GM18907 (cell line): ENCODE results near the gene PGAM5.

Source experiments
- ATAC-seq: cut with Tn5 transposase; IDR thresholded peaks from one replicate; pipeline ENCODE4 v1.9.1; 2021; ENCODE audit warnings: mild to moderate bottlenecking, moderate library complexity; ENCODE audit not compliant: unreplicated experiment

The PGAM5 gene

DNA sequence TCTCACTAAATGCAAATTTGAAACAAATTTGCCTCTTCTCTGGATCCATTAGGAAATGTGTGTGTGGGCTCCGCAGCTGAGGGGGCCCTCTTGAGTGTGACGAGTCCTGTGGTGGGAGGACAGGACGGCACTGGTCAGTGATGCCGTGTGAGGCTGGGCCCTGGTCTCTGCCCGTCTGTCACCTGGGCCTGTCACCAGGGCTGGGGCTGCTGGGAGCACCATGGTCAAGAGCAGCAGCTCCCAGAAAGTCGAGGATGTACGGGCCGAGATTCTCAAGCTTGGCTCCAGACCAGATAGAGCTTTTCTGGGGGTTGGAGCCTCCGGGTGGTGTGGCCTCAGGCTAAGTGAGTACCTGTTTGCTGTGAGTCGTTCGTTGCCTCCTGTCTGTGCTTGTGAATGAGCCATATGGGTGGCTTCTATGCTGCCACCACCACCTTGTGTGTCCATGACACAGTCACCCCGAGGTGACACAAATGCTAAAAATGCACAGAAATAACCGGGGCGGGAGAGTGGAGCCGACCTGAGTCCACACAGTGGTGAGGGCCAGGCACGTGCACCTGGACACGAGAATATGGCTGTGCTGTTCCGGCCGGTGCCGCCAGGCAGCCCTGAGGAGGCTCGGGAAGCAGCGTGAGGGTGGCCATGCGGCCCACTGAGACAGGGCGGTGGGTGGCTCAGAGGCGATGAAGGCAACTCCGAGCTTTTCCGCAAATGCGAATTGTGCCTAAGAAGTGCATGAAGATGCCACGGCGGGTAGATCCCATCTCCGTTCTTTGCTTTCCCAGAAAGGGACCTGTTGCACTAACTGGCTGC, 8.7 kb downstream of the PGAM5 start:
- no peak for ATAC-seq

GRCh38 chr12:132719954-132720324, 9.3 kb downstream of the PGAM5 start:
- ATAC-seq, result no peak

DNA sequence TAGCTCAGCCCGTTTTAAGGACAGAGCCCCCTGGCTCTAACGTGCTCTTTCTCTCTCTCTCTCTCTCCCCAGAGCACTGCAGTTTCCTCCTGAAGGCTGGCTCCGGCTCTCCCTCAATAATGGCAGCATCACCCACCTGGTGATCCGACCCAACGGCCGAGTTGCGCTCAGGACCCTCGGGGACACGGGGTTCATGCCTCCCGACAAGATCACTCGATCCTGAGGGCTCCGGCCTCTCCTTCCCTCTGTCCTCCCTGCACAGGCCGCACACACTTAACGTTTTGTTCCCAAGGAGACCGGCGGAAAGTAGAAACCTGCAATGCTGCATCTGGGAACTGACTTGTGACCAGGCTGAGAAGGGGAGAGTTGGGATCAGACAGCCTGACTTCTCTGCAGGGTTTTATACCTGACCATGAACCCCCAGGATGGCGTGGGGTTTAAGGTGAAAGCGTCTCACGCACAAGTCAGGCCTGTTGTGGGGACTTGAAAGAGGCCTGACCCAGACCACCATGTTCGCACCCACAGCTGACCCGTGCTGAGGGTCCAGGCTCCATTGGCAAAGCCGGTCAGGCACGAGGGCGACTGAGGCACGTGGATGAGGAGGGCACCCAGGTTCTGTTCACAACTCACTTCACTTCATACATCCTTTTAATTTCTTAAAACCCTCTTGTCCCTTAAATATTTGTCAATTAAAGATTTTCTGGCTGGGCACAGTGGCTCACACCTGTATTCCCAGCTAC, 10.1 kb downstream of the PGAM5 start:
- ATAC-seq, result no peak

GRCh38 chr12:132723015-132723763, 12.5 kb downstream of the PGAM5 start:
- no peak for ATAC-seq

DNA sequence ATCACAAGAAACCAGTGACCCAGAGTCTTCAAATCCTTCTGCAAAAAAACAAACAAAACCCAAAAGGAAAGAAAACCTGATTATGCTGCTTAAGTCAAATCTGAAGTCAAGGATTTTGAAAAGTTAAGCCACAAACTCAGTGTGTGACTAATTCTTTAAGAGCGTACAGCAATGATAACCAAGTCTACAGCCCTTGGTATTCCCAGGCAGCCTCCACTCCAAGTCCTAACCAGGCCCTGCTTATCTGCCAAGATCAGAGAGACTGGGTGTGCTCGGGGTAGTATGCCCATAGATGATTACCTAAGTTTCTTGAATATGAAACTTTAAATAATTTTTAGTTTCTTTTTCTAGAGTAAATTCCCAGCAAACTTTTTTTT, 13.1 kb downstream of the PGAM5 start:
- no peak for ATAC-seq

DNA sequence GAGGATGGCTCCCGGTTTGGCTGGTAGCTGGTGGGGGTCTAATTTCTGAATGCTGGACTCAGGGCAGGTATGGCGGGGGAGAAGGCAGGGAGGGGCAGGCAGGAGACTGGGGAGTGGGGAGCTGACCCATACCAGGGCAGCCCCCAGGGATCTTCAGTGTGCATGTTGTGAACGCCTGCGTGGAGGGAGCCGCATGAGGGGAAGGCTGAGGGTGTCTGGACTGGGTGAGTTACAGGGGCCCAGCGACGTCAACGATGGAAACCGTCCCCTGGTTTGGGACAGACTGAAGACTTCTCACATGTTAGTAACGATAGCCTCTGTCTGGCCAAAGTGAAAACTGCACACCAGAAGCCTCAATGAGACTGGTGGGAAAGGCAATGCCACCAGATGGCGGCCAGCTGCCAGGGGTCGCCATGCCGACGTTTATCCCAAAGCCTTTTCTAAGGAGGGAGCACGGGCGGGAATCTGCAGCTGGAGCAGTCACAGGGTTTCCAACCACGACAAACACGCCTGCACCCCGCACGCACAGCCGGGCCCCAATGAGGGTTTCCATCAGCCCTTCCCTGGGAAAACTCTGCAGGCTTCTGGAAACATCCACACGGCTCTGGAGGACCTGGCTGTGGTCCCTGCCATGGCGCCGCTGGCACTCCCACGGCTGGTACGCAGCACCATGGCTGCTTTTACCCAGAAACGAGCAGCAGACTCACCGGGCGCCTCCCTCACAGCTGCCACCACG, 14.0 kb downstream of the PGAM5 start:
- ATAC-seq, result no peak

DNA sequence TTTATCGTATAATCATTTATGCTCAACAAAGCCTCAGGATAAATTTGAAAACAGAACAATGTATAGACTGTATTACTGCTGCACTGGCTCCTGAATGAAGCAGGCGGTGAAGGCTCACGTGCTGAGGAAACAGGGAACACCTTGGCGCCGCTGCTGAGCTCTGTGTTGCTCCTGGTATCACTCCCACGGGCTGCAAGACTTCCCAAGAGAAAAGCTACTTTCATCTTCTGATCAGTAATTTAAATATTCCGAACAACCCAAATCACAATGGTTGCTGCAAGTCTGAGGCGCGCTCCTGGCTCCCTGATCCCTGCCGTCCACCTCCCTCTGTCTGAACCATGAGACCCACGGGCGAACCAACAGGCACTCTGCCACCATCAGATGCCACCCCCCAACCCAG, 15.7 kb downstream of the PGAM5 start:
- no peak for ATAC-seq

DNA sequence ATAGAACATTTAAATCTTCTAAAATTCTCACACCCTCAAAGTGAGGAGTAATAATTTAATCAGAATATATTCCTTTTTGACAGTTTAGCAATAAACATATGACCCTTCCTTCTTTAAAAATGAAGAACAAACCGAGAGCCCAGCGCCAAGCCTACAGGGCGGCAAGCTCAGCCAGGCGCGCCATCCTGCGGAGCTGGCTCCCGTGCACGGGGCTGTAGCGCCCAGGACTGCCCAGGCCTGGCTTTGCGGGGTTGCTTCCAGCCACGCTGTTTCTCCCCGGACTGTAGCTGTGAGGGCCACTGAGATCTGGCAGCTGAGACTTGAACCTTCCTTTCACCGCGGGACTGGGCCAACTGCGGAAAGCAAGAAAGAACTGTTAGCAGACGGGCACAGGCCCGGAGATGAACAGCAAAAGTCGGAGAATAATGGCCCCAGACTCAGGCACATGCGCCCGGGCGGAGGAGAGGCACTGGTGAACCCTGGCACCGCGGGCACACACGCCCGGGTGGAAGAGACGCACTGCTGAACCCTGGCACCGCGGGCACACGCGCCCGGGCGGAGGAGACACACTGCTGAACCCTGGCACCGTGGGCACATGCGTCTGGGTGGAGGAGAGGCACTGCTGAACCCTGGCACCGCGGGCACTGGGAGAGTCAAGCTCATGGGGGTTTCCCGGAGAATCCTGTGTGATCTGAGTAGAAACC, 16.6 kb downstream of the PGAM5 start:
- no peak for ATAC-seq

DNA sequence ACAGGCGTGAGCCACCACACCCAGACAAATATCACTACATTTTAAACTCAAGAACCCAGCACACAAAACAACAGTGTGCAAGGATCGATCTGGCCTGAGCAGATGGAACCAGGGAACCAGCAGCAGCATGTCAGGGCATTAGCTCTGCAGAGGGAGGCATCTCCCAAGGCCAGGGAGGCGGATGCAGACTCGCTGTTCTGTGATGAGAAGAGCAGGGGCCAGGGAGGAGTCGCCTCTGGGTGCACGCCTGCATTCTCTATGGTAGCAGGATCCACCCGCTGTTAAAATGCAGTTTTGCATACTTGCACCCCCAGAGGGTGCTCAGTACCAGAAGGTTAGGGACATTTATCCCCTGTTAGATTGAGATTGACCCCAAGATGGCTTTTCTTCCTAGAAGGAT, 17.9 kb downstream of the PGAM5 start:
- no peak for ATAC-seq

DNA sequence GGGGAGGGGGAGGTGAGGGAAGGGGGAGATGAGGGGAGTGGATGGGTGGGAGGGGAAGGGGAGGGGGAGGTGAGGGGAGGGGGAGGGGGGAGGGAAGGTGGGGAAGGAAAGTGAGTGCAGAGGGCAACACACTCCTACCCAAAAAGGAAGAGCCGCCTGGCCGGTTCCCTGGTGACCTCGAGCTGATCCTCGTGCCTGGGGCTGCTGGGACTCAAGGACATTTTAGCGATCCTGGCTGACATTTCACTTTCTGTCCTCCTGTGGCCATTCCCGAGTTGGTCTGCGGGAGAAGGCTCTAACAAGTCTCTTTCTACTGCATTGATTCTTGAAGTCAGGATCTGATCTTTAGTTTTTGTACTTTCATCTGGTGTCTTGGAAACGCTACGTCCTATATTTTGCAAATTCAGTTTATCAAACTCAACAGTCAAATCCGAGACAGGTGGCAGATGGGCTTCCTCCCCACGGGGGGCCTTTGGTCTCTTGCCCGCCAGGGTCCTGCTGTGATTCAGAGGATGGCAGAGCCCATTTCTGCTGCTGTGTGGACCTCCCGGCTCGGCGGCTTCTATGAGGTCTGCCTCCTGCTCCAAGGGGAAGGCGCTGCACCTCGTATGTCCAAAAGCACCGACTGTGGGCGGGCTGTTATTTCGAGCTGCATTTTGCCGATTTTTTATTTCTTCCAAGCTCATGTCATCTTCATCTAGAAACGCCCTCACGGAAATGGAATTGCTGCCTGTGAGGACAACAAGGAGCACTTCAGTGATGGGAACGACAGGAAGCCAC, 19.1 kb downstream of the PGAM5 start:
- no peak for ATAC-seq

DNA sequence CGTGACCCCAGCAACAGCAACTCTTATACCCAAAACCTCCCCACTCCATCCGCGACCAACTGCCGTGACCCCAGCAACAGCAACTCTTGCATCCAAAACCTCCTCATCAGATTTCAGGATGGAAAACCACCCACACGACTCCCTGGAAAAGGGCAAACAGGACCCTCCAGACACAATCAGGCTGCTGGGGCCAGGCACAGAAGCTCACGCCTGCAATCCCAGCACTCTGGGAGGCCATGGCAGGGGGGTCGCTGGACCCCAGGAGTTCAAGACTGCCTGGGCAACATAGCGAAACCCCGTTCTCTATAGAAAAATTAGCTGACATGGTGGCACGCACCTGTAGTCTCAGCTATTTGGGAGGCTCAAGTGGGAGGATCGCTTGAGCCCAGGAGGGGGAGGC, 19.7 kb downstream of the PGAM5 start:
- no peak for ATAC-seq

DNA sequence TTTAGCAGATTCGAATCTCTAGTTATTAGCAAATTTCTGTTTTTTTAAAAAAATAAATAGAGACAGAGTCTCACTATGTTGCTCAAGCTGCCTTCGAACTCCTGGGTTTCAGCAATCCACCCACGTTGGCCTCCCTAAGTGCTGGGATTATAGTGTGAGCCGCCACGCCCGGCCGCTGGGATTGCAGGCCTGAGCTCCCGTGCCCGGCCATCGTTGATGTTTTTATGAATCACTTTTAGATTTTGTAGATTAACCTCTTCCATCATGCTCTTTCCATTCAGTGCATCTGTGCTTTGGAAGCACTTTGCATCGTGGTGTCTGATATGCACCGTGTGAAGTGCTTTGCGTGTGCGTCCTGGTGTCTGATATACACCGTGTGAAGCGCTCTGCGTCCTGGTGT, 20.9 kb downstream of the PGAM5 start:
- no peak for ATAC-seq

GRCh38 chr12:132734206-132734605, 23.6 kb downstream of the PGAM5 start:
- no peak for ATAC-seq

DNA sequence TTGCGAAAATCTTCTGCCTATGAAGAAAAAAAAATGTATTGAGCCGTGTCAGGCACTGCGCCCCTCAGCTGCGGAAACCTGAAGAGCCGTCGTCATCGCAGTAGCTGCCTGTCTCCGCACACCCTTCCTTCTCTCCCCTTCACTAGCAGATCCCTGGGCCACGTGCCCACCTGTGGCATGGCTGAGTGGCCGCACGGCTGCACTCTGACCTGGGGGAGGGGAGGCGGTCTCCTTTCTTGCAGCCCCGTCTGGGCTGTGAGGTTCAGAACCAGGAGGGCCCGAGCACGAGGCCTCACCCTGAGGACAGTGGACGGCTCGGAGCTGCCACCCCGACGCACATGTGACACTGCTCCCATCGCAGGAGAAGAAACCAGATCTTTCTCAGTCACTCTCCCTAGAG, 24.9 kb downstream of the PGAM5 start:
- ATAC-seq, result no peak

DNA sequence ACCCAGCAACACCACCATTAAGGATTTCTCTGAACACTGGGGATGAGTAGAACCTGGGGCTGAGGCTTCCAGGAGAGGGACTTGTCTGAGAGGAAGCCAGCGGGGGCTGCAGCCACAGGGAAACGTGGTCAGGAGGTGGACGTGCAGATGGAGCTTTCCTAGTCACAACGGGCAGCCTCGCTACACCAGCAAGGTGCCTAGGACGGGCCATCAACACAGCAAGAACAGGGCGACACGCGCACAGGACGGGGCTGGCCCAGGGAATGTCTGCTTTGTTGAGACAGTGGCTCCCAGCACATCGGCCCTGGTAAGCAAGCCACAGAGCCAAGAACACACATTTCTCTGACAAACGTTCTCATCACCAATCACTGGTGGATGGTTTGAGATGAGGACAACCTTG, 25.7 kb downstream of the PGAM5 start:
- ATAC-seq, result no peak

GRCh38 chr12:132736913-132737312, 26.3 kb downstream of the PGAM5 start:
- no peak for ATAC-seq

DNA sequence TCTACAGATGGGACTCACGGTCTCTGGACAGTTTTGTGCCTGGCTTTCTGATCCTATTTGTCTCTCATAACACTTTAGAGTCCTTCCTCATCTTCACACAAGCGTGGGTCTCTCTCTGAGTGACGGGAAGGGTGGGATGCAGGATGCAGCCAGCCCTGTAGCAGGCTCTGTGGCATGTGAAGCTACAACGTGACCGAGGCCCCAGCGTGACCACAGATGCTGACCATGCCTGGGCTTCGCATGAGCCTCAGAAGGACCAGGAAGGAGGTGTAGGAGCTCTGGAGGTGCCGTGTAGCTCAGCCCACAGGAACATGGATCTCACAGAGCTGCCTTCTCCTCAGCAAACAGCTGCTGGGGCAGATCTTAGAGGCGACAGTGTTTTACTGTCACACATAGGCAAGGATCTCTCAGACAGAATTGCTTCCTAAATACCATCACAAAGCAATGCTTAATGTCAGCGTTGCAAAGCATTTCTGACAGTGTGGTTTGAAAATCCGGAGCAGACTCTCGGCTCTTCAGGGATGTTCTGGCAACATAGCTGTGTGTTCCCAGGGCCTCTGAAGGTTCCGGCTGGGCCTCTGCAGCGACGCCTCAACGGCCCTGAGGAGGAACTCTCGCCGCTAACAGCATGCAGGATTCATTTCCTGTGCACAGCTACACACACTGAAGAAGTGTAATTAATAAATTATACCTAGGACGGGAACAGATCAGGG, 29.1 kb downstream of the PGAM5 start:
- ATAC-seq, result no peak

- ATAC-seq, result no peak
These were observed 29.6 kb downstream of the PGAM5 start for GRCh38 chr12:132740313-132740646.

- ATAC-seq, result no peak
These were observed 30.0 kb downstream of the PGAM5 start for GRCh38 chr12:132740652-132741051.
